Effector memory CD4-positive, alpha-beta T cell (primary cell): ENCODE results near the gene ABCA2.

Experiments used
- DNase-seq, 3 donors: peaks; one replicate each; pipeline ENCODE4 v3.0.0-alpha.2; 2020
- H3K27ac ChIP-seq: 2 replicates; pipeline ENCODE4 v1.7.0; 2013; ENCODE audit warnings: mild to moderate bottlenecking, low read length, moderate library complexity; ENCODE audit not compliant: insufficient read depth, poor library complexity, severe bottlenecking
- H3K27me3 ChIP-seq: replicated peaks from 2 replicates; pipeline ENCODE4 v1.7.0; 2013; ENCODE audit warnings: mild to moderate bottlenecking, low read length; ENCODE audit not compliant: insufficient read depth, control insufficient read depth, poor library complexity, severe bottlenecking
- H3K36me3 ChIP-seq: 2 replicates; pipeline ENCODE4 v1.7.0; 2013; ENCODE audit warnings: mild to moderate bottlenecking, low read length, moderate library complexity; ENCODE audit not compliant: control insufficient read depth, insufficient read depth
- H3K4me1 ChIP-seq: 2 replicates; pipeline ENCODE4 v1.7.0; 2013; ENCODE audit warnings: low read length, mild to moderate bottlenecking; ENCODE audit not compliant: control insufficient read depth, insufficient read depth, poor library complexity, severe bottlenecking
- H3K4me3 ChIP-seq: 2 replicates; pipeline ENCODE4 v1.7.0; 2013; ENCODE audit warnings: low read length, low read depth, mild to moderate bottlenecking; ENCODE audit not compliant: insufficient read depth, poor library complexity, severe bottlenecking
- H3K9me3 ChIP-seq: 2 replicates; pipeline ENCODE4 v1.7.0; 2013; ENCODE audit warnings: mild to moderate bottlenecking, low read length, moderate library complexity; ENCODE audit not compliant: control insufficient read depth

The ABCA2 gene

DNA sequence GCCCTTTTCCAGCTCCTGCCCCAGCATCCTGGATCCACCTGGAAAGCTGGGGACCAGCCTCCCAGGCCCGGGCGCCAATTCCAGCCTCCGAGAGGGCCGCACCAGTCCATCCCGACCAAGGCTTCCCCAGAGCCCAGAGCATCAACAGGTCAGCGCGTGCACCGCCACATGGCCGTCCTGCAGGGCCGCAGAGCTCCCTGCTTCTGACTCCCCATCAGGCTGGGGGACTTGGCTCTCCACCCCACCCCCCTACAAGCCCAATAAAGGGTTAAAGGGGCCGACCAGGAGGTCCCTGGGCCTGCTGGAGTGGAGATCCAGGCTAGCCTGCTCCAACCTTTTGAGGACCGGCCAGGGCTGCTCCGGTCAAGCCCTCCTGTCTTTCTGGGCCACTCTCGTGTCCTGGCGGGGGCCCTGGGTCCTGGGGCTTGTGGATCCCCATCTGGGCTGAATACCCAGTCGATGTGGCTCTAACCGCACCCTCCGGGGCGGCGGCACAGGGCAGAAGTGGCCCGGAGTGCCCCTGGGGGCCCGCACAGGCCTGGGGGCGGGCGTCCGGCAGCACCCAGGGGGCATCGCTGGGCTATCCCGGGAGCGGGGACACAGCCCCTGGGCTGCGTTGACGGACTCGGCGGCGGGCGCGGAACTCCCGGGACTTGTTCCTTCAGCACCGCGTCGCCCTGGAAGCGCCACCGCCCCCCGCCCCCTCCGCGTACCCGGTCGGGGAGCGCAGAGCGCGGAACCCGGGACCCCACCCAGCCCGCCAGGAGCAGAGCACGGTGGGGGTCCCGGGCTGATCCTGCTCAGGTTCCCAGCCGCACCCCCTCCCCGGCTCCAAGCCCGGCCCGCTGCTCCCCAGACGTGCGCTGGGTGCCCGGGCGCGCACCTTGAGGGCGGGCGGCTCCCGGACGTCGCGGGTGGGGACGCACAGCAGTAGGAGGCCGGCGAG is 25.2 kb upstream of the ABCA2 start:
- DNase-seq, result no peak
- Histone ChIP-seq H3K9me3 (no peaks in the 10 kb centered on the region), H3K4me3 (peak overlapping the region; percentile 37), H3K27me3 (peaks cover 30% of the 10 kb centered on the region), H3K36me3 (no peaks in the 10 kb centered on the region), H3K4me1 (peaks cover 10% of the 10 kb centered on the region), H3K27ac (no peak overlapping the region)

DNA sequence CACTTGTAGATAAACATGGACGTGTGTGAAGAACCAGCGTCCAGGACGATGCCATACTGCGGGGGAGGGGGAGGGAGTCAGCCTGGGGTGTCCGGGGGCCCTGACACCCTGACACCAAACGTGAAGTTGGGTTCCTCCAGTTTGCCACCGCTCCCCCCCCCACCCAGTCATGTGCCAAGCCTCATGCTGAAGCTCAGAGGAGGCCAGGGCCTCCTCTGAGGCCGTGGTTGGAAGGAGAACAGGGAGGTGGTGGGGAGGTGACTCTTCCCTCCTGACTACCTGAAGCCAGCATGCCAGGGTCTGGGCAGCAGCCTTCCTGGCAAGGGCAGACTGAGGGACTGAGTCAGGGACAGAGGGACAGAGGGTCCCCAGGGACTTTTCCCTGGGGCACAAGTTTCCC is 24.3 kb upstream of the ABCA2 start:
- Histone ChIP-seq H3K27me3 (peaks cover 39% of the 10 kb centered on the region), H3K36me3 (no peaks in the 10 kb centered on the region), H3K27ac (no peak overlapping the region), H3K9me3 (no peaks in the 10 kb centered on the region), H3K4me1 (peaks cover 10% of the 10 kb centered on the region), H3K4me3 (no peak overlapping the region)
- no peak for DNase-seq

DNA sequence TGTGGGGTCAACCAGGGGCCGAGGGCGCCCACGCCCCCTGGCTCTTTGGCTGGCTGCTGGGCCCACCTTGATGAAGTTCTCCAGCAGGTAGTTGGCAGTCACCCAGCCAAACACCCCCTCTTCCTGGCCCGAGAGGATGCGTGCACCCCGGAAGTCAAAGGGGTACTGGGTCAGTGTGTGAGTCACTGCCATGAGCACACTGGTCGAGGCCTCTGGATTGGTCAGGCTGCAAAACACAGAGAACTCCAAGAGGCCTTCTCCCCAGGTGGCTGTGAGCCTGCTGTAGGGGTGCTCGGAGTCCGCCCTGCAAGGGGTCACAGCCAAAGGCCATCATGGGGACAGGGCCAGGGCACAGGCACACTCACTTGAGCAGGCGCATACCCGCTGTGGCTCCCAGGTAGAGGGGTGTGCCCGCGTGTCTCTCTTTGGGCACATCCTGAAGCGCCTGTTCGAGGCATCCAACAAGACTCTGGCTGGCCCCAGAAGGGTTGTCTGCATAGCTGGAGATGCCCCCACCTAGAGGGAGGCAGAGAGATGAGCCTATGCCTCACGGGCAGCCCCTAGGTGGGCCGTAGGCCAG is 23.2 kb upstream of the ABCA2 start:
- H3K36me3 ChIP-seq, result no peaks in the 10 kb centered on the region
- H3K4me3 ChIP-seq, result no peak overlapping the region
- no peaks in the 10 kb centered on the region for H3K9me3 ChIP-seq
- H3K4me1 ChIP-seq, result peaks cover 12% of the 10 kb centered on the region
- DNase-seq, result no peak
- no peak overlapping the region for H3K27ac ChIP-seq
- H3K27me3 ChIP-seq, result peaks cover 47% of the 10 kb centered on the region

DNA sequence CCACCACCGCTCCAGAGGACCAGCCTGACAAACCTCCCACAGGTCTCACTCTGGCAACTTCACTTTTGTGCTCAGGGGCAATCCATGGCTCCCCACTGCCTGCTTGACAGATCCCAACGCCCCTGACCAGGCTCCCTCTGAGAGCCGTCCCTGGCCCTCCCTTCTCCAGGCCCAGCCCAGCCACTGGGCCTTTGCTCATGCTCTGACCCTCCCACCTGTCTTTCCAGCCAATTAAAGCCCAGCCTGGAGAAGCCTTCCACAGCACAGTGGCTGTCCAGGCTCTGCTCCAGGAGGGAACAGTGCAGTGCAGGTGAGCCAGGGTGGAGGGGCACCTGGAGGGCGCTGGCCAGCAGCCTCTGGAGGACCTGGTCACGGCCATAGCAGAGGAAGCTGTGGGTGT is 22.5 kb upstream of the ABCA2 start:
- no peaks in the 10 kb centered on the region for H3K9me3 ChIP-seq
- no peak for DNase-seq
- no peaks in the 10 kb centered on the region for H3K36me3 ChIP-seq
- H3K4me3 ChIP-seq, result no peak overlapping the region
- H3K4me1 ChIP-seq, result peaks cover 14% of the 10 kb centered on the region
- no peak overlapping the region for H3K27ac ChIP-seq
- peaks cover 52% of the 10 kb centered on the region for H3K27me3 ChIP-seq

DNA sequence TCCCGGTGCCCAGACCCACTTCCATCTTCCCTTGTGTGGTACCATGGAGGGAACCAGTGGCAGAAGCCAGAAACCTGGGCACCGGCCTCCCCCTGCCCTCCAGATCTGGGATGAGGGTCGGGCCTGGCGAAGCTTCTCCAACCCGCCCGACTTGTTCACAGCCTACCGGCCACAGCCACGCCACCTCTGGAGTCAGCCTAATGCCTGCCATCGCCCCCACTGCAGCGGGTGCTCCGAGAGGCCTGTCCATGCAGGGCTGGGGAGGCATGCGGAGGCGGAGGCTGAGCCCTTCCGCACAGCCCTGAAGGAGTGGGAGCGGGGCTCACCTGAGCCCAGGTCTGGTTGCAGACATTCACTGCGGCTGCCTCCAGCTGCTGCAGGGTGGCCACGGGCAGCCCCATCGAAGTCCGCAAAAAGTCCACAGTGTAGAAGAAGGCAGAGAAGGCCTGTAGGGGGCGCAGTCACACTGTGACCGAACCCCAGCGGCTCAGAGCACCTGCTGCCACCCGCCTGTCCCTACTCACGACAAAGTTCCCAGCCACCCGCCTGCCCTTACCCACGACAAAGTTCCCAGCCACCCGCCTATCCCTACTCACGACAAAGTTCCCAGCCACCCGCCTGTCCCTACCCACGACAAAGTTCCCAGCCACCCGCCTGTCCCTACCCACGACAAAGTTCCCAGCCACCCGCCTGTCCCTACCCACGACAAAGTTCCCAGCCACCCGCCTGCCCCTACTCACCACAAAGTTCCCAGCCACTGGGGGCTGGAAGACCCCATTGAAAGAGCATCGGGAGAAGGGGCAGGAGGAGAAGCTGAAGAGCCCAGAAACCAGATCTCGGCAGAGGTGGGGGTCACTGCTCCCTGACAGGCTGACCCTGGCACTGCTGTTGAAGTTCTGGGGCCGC is 21.8 kb upstream of the ABCA2 start:
- Histone ChIP-seq H3K9me3 (no peaks in the 10 kb centered on the region), H3K27ac (no peak overlapping the region), H3K4me3 (no peak overlapping the region), H3K36me3 (no peaks in the 10 kb centered on the region), H3K27me3 (peaks cover 56% of the 10 kb centered on the region), H3K4me1 (peaks cover 20% of the 10 kb centered on the region)
- DNase-seq, result peak in 1 of 3 donors; percentile 44

DNA sequence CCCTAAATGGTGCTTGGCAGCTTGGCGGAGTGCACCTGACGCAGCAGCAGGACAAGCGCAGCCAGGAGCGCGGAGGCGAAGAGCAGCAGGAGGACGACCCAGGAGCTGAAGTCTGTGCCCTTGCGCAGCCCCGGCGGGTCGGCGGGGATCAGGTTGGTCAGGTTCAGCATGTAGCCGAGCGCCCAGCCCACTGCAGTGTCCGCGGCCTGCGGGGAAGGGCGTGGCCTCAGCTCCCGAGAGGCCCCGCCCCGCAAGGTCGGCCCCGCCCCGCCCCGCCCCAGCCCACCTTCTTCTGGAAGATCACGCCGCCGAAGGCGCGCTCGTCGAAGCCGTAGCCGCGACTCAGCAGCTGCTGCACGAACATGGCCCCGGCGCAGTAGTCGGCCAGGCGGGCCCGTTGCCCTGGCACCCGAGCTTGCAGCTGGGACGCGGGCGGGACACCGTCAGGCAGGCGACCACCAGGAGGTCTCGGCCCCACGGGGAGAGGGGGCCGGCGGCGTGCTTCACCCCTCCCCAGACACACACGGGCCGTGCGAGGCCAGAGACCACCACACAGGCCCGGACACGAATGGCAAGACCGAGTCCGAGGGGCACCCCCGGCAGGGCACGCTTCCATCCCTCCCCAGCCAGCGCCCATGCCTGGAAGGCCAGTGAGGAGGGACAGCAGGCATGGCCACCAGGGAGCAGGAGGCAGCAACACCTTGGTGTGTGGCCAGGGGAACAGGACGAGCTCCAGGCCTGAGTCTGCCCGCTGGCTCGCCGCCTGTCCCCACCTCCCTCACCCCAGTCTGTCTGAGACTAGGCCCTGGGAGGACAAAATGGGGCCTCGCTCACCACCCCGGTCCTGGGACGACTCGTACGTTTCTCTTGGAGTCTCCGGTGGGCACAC is 20.9 kb upstream of the ABCA2 start:
- no peak for DNase-seq
- Histone ChIP-seq H3K27me3 (peaks cover 56% of the 10 kb centered on the region), H3K4me1 (peaks cover 29% of the 10 kb centered on the region), H3K9me3 (no peaks in the 10 kb centered on the region), H3K4me3 (no peak overlapping the region), H3K27ac (no peak overlapping the region), H3K36me3 (no peaks in the 10 kb centered on the region)

DNA sequence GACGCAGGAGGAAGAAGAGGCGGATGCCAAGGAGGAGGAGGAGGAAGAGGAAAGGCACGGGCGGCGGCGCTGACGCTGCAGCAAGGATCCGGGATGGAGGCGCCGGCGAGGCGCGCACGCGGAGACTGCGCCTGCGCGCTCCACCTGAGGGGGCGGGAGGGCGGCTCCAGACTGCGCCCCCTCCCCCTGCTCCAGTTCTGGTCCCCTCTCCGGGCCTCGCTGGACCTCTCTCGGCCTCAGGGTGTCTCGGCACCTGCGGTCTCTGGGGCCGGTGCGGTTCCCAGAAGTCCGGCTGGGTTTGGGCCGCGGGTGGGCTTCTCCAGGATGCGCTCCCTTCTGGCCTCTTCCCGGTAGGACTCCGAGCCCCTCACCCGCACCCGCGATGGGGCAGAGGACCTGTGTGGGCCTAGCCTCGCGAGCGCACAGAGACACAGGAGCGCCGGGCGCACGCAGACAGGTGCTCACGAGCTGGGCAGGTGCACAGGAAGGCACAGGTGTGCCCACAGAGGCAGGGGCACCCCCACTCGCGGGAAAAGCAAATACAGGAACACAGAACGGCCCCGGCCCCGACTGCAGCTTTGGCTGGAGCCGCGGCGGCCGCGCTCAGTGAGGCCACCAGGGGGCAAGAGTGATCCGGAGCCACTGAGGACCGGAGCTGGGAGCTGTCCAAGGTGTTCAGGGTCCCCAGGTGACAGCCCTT is 18.2 kb upstream of the ABCA2 start, which contains the start of gene NPDC1:
Gene NPDC1 (minus strand): TSS at position 90 of the 700 bp plus-strand sequence. CDS start 188 bp downstream, outside the sequence.
- Histone ChIP-seq H3K4me3 (peak within 1 kb of the TSS; percentile 61), H3K27me3 (peaks cover 46% of the 10 kb centered on the region), H3K36me3 (no peaks in the 10 kb centered on the region), H3K4me1 (peaks cover 23% of the 10 kb centered on the region), H3K27ac (no peak within 1 kb of the TSS), H3K9me3 (no peaks in the 10 kb centered on the region)
- DNase-seq, result peak; percentile 54 to 66 (median 64)

DNA sequence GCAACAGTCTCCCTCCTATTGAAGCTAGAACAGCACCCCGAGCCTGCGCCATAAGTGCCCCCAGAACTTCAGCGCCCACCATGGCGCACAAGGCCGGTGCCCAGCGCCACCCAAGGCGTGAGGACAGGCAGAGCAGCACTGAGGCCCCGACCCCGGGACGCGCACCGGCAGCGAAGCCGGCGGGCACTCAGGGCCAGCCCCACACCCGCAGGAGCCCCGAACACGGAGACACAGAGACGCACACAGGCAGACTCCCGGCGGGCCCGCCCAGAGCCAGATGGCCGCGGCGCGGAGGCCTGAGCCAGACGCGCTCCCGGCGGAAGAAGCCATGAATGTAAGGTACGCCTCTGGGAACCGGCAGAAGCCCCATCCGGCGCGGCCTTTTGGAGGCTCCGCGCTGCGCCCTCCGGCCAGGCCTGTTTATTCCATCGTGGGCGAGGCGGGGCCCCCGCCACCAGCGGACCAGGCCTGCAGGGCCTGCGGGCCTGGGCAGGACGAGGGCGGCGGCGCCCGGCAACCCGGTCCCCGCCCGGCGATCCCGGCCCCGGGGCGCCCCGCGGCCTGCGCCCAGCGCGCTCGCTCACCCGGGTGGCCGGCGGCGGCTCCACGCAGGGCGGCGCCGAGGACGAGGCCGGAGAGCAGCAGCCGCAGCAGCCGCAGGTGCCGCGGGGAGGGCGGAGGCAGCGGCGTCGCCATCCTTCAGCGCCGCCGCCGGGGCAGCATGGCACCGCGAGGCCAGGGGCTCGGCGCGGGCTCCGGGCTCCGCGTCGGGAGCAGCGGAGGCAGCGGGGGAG is 17.5 kb upstream of the ABCA2 start:
- Histone ChIP-seq H3K27ac (no peak overlapping the region), H3K4me3 (peak overlapping the region; percentile 61)

More for the DNA sequence above, 17.5 kb upstream of the ABCA2 start:
- peaks cover 23% of the 10 kb centered on the region for H3K4me1 ChIP-seq
- H3K36me3 ChIP-seq, result peaks cover 3% of the 10 kb centered on the region
- DNase-seq, result no peak
- H3K9me3 ChIP-seq, result no peaks in the 10 kb centered on the region
- H3K27me3 ChIP-seq, result peaks cover 46% of the 10 kb centered on the region
